EH (cell line): ENCODE results near the gene PAQR7.
"Not testable (repeated sequence)": the region's sequence is repeated elsewhere in the genome, so short reads cannot be mapped to it uniquely, and the experiment has no call there.

Source experiments
- DNase-seq: peaks from one replicate; pipeline ENCODE4 v3.0.0-alpha.2; 2015; ENCODE audit warnings: low read depth

Gene PAQR7

DNA sequence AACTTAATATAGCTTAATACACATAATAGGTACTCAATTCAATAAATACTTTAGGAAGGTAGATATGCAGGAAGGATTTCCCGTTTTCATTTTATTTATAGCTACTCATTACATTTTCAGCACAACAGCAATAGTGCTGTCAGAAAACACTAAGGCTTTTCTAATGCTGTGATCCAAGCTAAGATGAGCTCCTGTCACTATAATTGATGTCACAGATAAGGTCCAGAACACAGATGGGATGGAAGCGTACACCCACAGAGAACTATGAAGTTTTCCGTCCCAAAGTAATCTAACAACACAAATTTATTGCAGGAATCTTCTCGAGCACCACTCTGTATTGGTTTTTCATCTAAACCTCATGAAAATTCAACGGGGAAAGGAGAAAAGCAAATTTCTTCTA lies 29.8 kb downstream of the PAQR7 start:
- no peak for DNase-seq

DNA sequence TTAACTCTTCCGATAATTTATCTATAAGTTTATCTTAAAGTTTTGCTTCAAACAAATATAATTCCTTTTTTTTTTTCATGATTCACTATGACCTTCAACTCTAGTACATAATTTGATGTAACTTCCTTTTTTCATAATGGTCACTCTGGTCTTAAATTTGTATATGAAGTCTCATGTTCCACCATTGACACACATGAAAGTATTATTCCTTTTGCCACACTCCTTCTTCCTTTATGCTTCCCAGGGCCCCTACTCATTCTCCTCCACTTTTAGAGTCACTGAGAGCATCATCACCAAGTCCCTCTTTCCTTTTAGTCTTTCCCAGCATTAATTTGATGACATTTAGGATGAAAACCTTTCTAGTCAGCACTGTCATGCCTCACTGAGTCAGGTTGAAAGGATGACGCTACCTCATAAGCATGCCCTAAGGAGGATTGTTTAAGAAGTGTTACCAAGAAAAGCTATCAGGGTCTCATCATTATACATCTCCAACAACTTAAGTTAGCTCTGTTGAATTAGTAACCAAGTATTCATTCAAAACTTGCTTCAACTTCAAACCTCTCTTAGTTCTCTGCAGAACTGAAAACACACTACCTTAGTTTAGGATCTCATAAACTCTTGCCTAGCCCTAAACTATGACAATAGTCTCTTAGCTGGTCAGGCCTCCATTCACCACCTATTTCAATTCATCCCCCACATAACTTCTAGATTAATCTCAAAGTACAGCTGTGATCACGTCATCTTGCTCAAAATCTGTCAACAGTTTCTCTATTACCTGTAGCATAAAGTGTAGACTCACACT lies 30.8 kb downstream of the PAQR7 start:
- peak; percentile 12 for DNase-seq

DNA sequence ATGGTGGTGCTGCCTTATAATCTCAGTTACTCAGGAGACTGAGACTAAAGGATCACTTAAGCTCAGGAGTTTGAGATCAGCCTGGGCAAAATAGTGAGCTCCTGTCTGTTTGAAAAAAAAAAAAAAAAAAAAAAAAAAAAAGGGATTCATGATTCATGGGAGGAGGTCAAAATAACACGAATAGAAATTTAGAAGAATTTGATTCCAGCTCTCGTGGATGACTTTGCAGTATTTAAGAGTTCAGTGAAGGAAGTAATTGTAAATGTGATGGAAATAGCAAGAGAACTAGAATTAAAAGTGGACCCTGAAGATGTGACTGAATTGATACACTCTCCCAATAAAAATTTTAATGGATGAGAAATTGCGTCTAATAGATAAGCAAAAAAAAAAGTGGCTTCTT lies 32.0 kb downstream of the PAQR7 start:
- no peak for DNase-seq

DNA sequence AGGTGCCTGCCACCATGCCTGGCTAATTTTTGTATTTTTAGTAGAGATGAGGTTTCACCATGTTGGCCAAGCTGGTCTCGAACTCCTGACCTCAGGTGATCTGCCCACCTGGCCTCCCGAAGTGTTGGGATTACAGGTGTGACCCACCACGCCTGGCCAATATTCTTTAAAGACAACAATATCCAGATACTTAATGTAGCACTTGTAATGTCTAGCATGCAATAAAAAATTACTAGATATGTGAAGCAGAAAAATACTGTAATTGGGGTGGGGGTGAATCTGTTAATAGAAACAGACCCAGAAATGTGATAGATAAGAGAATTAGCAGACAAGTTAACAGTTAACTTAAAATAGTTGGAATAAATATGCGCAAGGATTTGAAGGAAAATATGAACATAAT lies 35.7 kb downstream of the PAQR7 start:
- not testable (repeated sequence) for DNase-seq

GRCh38 chr1:25837262-25837875 lies 38.1 kb downstream of the PAQR7 start:
- no peak for DNase-seq

DNA sequence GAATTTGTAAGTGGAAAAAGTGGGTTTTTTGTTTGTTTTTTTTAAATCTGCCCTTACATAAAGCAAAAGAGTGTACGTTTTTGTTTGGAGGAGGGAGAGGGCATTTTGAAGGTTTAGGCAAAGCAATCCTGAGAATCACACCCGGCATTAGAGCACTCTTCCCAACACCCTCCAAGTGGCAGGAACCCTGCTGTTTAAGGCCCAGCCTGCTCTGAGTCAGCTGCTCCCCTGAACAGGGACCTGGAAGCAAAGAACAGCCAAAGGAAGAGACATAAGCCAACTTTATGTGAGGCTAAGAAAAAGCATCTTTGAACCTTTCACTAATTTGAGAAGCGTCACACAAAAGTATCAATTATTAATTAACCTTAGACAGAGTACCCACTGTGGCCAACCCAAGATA lies 38.8 kb downstream of the PAQR7 start:
- DNase-seq = peak; percentile 28

DNA sequence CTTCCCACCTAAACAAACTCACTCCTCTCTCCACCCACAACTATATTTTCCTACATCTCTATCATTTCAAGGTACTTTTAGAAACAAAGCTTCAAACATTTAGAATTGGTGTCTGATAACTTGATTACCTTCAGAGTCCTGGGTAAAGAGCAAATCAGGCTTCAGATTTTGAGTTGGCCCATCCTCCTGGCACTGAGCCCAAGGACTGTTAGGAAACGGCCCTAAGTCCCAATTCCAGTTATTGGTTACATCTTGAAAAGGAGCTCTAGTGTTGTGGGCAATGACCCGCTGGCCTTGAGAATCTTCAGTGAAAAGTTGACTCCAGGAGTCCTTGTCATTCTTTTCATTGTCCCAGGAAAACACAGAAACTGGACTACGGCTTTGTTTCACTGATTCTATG lies 40.6 kb downstream of the PAQR7 start:
- DNase-seq = no peak

DNA sequence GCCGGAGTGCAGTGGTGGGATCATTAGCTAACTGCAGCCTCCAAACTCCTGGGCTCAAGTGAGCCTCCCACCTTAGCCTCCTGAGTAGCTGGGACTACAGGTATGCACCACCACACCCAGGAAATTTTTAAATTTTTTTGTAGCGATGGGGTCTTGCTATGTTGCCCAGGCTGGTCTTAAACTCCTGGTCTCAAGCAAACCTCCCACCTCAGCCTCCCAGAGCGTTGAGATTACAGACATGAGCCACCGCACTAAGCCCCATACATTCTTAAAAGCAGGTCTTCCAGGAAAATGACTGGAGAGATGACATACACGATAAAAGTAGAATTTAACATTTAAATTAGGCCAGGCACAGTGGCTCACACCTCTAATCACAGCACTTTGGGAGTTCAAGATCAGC lies 42.4 kb downstream of the PAQR7 start:
- no peak for DNase-seq

- peak; percentile 22 for DNase-seq
Measured at GRCh38 chr1:25832336-25833037, 43.0 kb downstream of the PAQR7 start.

DNA sequence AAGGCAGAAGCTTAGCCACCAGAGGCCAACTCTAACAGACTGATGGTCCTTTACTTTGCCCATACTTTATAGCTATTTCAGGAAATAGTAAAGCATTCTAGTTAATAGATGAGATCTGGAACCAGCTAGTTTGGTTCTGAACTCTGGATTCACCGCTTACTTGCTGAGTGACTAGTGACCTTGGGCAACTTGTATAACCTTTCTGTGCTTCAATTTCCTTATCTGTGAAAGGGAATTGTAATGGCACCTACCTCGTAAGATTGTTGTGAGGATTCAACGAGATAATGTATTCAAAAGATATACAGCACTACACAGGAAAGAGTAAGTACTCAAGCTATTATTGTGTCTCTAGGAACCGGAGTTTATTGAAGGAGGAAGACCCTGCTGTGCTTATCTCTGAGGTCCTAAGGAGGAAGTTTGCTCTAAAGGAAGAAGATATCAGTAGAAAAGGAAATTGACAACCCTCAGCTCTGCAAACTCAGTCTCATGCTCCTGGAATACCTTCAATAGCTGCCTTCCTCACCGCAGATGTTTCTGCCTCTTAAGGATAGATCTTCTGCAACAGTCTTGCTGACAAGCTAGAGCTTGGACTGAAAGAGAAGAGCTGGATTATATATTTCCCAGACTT lies 43.8 kb downstream of the PAQR7 start:
- DNase-seq = no peak

DNA sequence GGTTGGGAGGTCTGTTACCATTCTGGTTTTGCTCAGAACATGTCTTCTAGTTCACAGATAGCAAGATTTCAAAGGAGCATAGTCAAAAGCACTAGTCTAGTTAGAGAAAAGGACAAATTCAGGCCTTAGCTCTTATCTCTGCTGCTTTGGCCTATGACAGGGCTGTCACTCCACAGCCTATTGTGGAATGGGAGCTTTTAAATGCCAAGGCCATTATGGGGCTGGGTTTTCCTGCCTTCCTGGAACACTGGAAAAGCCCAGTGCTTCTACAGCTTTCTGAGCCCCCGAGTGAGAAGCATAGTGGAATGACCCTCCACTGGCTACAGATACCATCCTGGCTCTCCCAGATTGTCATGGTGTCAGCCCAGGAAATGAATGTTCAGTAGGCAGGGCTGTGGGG lies 46.5 kb downstream of the PAQR7 start:
- no peak for DNase-seq

GRCh38 chr1:25828491-25828890 lies 47.0 kb downstream of the PAQR7 start:
- DNase-seq = no peak

DNA sequence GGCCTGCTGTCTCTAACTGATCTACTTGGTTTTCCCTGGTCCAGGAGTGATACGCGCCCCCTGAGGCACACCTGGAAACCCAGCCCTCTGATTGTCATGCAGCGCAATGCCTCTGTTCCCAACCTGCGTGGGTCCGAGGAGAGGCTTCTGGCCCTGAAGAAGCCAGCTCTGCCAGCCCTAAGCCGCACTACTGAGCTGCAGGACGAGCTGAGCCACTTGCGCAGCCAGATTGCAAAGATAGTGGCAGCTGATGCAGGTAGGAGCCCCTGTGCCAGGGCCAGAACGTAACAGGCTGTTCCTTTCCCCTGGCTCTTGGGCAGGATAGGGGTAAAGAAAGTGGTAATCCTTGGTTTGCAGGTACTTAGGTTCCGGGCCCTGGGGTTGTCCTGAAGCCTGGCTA lies 48.9 kb downstream of the PAQR7 start:
- DNase-seq = no peak

- DNase-seq = no peak
Measured at GRCh38 chr1:25825605-25826004, 49.9 kb downstream of the PAQR7 start.

- DNase-seq = peak; percentile 44
Measured at GRCh38 chr1:25821630-25822091, 53.8 kb downstream of the PAQR7 start.

- DNase-seq = no peak
Measured at GRCh38 chr1:25821112-25821476, 54.4 kb downstream of the PAQR7 start.

- peak; percentile 80 for DNase-seq
Measured at GRCh38 chr1:25820247-25821111, 55.0 kb downstream of the PAQR7 start.

GRCh38 chr1:25819491-25820246 lies 55.8 kb downstream of the PAQR7 start, which contains the start of gene MTFR1L:
Gene MTFR1L, plus strand, starts transcription at chr1:25819954. Its CDS starts 3,151 bp downstream, at chr1:25823105.
- DNase-seq = peak; percentile 77

- no peak for DNase-seq
Measured at GRCh38 chr1:25818569-25818968, 56.9 kb downstream of the PAQR7 start.

DNA sequence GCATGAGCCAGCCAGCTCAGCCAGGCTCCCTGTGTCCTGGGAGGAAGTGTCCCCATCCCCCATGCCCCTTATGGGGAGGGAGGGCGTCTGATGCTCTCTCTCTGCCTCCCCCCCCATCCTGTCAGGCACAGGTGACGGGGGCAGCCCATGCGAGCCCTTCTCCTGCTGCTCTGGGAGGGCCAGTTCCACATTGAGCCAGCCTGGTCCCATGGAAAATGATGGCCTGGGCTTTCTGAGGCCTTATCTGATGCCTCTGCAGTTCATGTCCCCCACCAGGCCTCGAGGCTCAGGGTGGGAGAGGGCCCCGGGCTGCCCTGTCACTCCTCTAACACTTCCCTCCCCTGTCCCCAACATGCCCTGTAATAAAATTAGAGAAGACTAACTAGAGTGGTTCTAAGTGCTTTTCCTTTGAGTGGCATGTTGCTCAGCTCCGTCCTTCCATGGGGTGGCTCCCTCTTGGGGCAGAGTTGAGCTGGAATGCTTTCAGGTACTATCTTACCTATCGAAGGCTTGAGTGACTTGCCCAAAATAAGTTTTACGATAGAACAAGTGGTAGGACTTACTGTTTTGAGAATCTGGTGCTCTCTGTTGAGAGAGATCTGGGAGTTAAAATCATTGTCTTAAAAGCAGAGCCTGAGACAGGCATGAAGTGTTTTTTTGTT lies 57.5 kb downstream of the PAQR7 start:
- no peak for DNase-seq
